Kidney epithelial cell (primary cell): Measurements from ENCODE around the gene CHML. TPM values are rescaled to one million over a fixed set of nuclear protein-coding genes. Genes with fewer than 3 reads are reported as not detected.

ENCODE experiments used
- DNase-seq: peaks from one replicate; pipeline ENCODE4 v3.0.0-alpha.2; 2010; ENCODE audit warnings: low read depth
- H3K27me3 ChIP-seq: 2 replicates; pipeline ENCODE4 v1.6.0; 2011; ENCODE audit warnings: low read length; ENCODE audit not compliant: control insufficient read depth, insufficient read depth
- H3K36me3 ChIP-seq: 2 replicates; pipeline ENCODE4 v1.5.1; 2011; ENCODE audit warnings: low read length; ENCODE audit not compliant: control insufficient read depth, insufficient read depth
- H3K4me3 ChIP-seq: 2 replicates; pipeline ENCODE4 v1.5.1; 2011; ENCODE audit warnings: low read depth, mild to moderate bottlenecking, control low read depth, low read length
- total RNA-seq: library from RNA; depleted of rRNA; stranded (reverse); fragments of >200 nt; gene quantifications from 2 replicates; pipeline ENCODE4 v1.2.3, GENCODE V29; 2015
- TF ChIP-seq, protein P1 (sequence below): IDR thresholded peaks from 2 replicates; pipeline ENCODE4 v1.5.1; 2011; ENCODE audit warnings: mild to moderate bottlenecking, moderate library complexity, low read length, control low read depth, inconsistent platforms; ENCODE audit not compliant: insufficient read depth, poor library complexity, severe bottlenecking

CHML gene
- total RNA-seq, 1 donor from 2014 or later = 20.5 TPM

DNA sequence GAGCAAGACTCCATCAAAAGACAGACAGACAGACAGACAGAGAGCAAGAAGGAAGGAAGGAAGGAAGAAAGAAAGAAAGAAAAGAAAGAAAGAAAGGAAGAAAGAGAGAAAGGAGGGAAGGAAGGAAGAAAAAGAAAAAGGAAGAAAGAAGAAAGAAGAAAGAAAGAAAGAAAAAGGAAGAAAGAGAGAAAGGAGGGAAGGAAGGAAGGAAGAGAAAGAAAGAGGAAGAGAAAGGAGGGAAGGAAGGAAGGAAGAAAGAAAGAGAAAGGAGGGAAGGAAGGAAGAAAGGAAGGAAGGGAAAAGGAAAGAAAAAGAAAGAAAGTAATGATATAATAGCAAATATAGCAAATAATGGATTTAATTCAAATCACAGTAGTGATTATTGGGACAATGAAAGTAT is 32.7 kb downstream of the CHML start:
- H3K27me3 ChIP-seq = no peaks in the 10 kb centered on the region
- DNase-seq = no peak
- no peak overlapping the region for H3K4me3 ChIP-seq
- TF ChIP-seq, protein P1, sequence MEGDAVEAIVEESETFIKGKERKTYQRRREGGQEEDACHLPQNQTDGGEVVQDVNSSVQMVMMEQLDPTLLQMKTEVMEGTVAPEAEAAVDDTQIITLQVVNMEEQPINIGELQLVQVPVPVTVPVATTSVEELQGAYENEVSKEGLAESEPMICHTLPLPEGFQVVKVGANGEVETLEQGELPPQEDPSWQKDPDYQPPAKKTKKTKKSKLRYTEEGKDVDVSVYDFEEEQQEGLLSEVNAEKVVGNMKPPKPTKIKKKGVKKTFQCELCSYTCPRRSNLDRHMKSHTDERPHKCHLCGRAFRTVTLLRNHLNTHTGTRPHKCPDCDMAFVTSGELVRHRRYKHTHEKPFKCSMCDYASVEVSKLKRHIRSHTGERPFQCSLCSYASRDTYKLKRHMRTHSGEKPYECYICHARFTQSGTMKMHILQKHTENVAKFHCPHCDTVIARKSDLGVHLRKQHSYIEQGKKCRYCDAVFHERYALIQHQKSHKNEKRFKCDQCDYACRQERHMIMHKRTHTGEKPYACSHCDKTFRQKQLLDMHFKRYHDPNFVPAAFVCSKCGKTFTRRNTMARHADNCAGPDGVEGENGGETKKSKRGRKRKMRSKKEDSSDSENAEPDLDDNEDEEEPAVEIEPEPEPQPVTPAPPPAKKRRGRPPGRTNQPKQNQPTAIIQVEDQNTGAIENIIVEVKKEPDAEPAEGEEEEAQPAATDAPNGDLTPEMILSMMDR = no peak
- no peaks in the 10 kb centered on the region for H3K36me3 ChIP-seq

DNA sequence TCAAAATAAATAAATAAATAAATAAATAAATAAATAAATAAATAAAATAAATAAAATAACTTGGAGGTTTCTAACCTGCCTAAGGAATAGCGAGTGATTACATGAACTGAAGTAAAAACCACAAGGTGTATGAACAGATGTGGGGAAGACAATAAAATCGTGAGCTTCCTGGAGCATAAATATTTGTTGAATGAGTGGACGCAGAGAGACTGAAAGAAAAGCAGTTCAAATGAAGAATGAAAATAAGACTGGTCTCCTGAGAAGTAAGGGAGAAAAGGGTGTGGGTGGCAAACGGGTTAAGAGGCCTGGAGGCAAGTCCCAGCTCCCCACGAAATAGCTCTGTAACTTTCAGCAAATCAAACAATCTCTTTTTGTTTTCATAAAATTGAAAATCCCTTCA is 33.6 kb downstream of the CHML start:
- TF ChIP-seq, protein P1 = no peak
- H3K4me3 ChIP-seq = no peak overlapping the region
- no peak for DNase-seq
- peaks cover 2% of the 10 kb centered on the region for H3K36me3 ChIP-seq
- no peaks in the 10 kb centered on the region for H3K27me3 ChIP-seq

GRCh38 chr1:241605146-241605805 is 34.9 kb downstream of the CHML start:
- TF ChIP-seq, protein P1 = peak; percentile 23
- peaks cover 2% of the 10 kb centered on the region for H3K36me3 ChIP-seq
- no peaks in the 10 kb centered on the region for H3K27me3 ChIP-seq
- no peak overlapping the region for H3K4me3 ChIP-seq
- DNase-seq = no peak

DNA sequence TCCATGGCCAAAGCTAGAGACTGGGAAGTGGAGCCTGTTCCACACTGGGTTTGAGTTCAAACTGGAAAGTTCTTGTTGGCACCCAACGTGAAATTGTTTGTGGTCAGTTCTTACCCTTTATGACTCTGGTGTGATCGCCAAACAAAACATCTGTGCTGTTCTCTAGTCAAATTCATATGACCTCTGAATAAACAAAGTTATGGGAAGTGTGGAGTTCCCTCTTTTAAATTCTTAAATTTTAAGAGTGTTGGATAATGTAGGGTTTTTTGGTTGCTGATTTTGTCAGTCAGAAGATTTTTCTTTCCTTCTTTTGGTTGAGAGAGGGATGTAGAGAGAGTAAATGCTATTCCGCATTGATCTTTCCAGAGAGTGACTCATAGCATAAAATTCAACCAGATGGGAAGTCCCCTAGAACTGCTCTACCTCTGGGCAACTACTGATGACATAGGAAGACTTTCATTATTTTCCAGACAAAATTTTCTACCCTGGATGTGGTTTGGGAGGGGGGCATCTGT is 36.4 kb downstream of the CHML start:
- no peak for DNase-seq

DNA sequence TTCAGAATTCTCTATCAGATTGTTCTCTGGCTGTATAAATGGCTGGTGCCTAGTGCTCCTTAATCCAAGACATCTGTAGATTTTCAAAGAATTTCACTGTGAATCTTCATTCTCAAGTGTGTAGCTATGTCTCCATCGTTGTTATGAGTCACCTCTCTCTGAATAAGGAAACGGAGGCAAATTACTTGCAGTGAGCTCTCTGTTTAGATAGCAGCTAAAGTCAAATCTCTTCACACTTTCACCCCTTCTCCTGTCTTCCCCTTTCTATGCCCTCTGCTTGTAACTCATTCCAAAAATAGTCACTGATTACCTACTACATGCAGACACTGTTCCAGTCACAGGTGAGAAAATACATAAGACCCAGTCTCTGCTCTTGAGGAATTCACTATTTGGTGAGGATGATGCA is 39.7 kb downstream of the CHML start:
- DNase-seq = no peak
- Histone ChIP-seq H3K36me3 (peaks cover 2% of the 10 kb centered on the region), H3K27me3 (no peaks in the 10 kb centered on the region), H3K4me3 (no peak overlapping the region)
- TF ChIP-seq, protein P1 = no peak

More for the DNA sequence above, 36.4 kb downstream of the CHML start:
- H3K27me3 ChIP-seq = no peaks in the 10 kb centered on the region
- peaks cover 2% of the 10 kb centered on the region for H3K36me3 ChIP-seq
- no peak overlapping the region for H3K4me3 ChIP-seq
- TF ChIP-seq, protein P1 = no peak

DNA sequence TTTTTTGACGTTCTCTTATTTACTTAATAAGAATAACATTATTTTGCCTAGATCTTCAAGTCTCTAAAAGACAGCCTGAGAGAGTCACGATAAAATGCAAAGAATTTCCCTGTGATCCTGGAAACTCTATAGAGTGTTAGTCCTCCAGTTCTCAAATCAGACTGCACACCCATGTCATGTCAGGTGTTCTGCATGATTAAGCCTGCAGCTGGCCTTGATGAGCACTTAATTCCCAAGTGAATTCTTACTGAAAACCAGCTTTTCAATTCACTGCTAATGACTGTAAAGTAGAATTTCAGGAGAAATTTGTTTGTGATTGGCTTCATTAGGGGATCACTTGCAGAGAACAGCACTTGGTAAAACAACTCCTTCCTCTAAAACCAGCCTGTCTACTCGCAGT is 41.9 kb downstream of the CHML start:
- Histone ChIP-seq H3K4me3 (no peak overlapping the region), H3K27me3 (no peaks in the 10 kb centered on the region), H3K36me3 (peaks cover 2% of the 10 kb centered on the region)
- TF ChIP-seq, protein P1 = no peak
- no peak for DNase-seq
